Caco-2 (cell line): ENCODE results near the gene ZFAND6. TPM values are rescaled to one million over a fixed set of nuclear protein-coding genes. Genes with fewer than 3 reads are reported as not detected.
A peak's percentile ranks its signal among the peaks of the same experiment; 100 is the strongest.

ENCODE experiments used
- BruUV-seq: library from RNA; stranded (reverse); fragments of 400-500 nt; replicated peaks from 2 replicates; lab custom pipeline; 2021; lab: Mats Ljungman, UMichigan
- CTCF ChIA-PET: fragments of 300-600 bp; sonication (Branson Sonifier 250); formaldehyde crosslinking; loops from one replicate; lab custom pipeline; 2022; ENCODE audit warnings: antibody characterized with exemption; lab: Charles Lee
- POLR2A ChIA-PET: fragments of 300-600 bp; sonication (Branson Sonifier 250); formaldehyde crosslinking; loops from one replicate; lab custom pipeline; 2022; ENCODE audit warnings: antibody characterized with exemption; lab: Charles Lee
- DNase-seq, 2 experiments: peaks; one replicate each; pipeline versions ENCODE4 v3.0.0 to v3.0.0-alpha.2; 2020 to 2022
- H3K27me3 ChIP-seq: replicated peaks from 2 replicates; pipeline ENCODE4 v1.6.0; 2011; ENCODE audit warnings: low read length; ENCODE audit not compliant: control insufficient read depth, insufficient read depth
- H3K36me3 ChIP-seq: 2 replicates; pipeline ENCODE4 v1.5.1; 2011; ENCODE audit warnings: low read length; ENCODE audit not compliant: control insufficient read depth, insufficient read depth
- H3K4me1 ChIP-seq: fragments of 250-450 bp; sonication (Bioruptor Pico); 2 replicates; pipeline ENCODE4 v1.5.1; 2020; ENCODE audit warnings: mild to moderate bottlenecking
- H3K4me3 ChIP-seq: 2 replicates; pipeline ENCODE4 v1.5.1; 2011; ENCODE audit warnings: low read depth, mild to moderate bottlenecking, control low read depth, low read length
- H3K9me3 ChIP-seq: fragments of 250-450 bp; sonication (Bioruptor Pico); 2 replicates; pipeline ENCODE4 v1.5.1; 2020; ENCODE audit warnings: mild to moderate bottlenecking, moderate library complexity
- H3K27ac Mint-ChIP-seq: one replicate; pipeline ENCODE4 v1.8.0; 2022; ENCODE audit warnings: mixed read lengths; ENCODE audit not compliant: unreplicated experiment
- H3K27me3 Mint-ChIP-seq: one replicate; pipeline ENCODE4 v1.8.0; 2022; ENCODE audit warnings: mixed read lengths; ENCODE audit not compliant: insufficient read depth, unreplicated experiment
- H3K36me3 Mint-ChIP-seq: one replicate; pipeline ENCODE4 v1.8.0; 2022; ENCODE audit warnings: mild to moderate bottlenecking, mixed read lengths; ENCODE audit not compliant: insufficient read depth, unreplicated experiment
- H3K4me1 Mint-ChIP-seq: one replicate; pipeline ENCODE4 v1.8.0; 2022; ENCODE audit warnings: low read depth, mixed read lengths; ENCODE audit not compliant: unreplicated experiment
- H3K4me3 Mint-ChIP-seq: one replicate; pipeline ENCODE4 v1.8.0; 2022; ENCODE audit warnings: mild to moderate bottlenecking, moderate library complexity, mixed read lengths; ENCODE audit not compliant: unreplicated experiment
- H3K9me3 Mint-ChIP-seq: one replicate; pipeline ENCODE4 v1.8.0; 2022; ENCODE audit warnings: mixed read lengths; ENCODE audit not compliant: unreplicated experiment
- intact Hi-C: fragments of 100-400 bp; cut with micrococcal nuclease; formaldehyde crosslinking; loops from one replicate; pipeline ENCODE4 v1.10.0; 2022; ENCODE audit not compliant: unreplicated experiment
- total RNA-seq: library from RNA; stranded (reverse); gene quantifications from 2 replicates; pipeline ENCODE4 v1.2.3, GENCODE V29; 2022
- TF ChIP-seq, protein P1 (sequence below), 2 experiments: fragments of 200-600 bp in 1 of 2; IDR thresholded peaks; 1 replicate in 1 of 2; 2 replicates in 1 of 2; pipeline versions ENCODE4 v1.5.1 to v1.8.0; 2011 to 2022; ENCODE audit warnings: antibody characterized with exemption in 1 of 2, control low read depth in 1 of 2, inconsistent platforms in 1 of 2, low read depth in 1 of 2, low read length in 1 of 2, mild to moderate bottlenecking in 1 of 2, moderate library complexity in 1 of 2; ENCODE audit not compliant: insufficient read depth in 1 of 2, severe bottlenecking in 1 of 2, unreplicated experiment in 1 of 2

The ZFAND6 gene
- total RNA-seq, 1 experiment from 2014 or later: 40.5 TPM

DNA sequence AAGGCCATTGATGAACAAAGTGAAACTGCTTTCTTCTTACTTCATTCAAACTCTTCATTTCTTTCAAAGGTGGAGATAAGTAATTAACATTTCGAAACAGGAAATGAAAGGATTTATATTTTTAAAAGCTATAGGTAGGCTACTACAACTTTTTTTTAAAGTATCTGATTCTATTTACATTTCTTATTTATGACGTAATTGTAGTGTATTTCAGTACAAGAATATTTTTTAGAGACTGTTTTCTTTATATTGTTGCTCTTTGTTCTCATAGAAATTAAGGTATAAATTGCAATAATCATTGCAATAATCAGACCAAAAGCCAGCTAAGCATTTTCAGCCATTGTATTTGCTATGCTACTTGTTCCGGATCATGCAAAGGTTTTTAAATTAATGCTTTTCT lies 13.7 kb downstream of the ZFAND6 start:
- Mint-ChIP-seq H3K9me3 (no peaks in the 10 kb centered on the region), H3K27me3 (no peaks in the 10 kb centered on the region), H3K4me1 (peaks cover 20% of the 10 kb centered on the region), H3K4me3 (peak overlapping the region; percentile 24), H3K27ac (no peak overlapping the region), H3K36me3 (no peaks in the 10 kb centered on the region)
- TF ChIP-seq, protein P1, sequence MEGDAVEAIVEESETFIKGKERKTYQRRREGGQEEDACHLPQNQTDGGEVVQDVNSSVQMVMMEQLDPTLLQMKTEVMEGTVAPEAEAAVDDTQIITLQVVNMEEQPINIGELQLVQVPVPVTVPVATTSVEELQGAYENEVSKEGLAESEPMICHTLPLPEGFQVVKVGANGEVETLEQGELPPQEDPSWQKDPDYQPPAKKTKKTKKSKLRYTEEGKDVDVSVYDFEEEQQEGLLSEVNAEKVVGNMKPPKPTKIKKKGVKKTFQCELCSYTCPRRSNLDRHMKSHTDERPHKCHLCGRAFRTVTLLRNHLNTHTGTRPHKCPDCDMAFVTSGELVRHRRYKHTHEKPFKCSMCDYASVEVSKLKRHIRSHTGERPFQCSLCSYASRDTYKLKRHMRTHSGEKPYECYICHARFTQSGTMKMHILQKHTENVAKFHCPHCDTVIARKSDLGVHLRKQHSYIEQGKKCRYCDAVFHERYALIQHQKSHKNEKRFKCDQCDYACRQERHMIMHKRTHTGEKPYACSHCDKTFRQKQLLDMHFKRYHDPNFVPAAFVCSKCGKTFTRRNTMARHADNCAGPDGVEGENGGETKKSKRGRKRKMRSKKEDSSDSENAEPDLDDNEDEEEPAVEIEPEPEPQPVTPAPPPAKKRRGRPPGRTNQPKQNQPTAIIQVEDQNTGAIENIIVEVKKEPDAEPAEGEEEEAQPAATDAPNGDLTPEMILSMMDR (IDR thresholded peaks at IDR 0.05; ENCODE audit: insufficient read depth in 1 of 2, low read depth in 1 of 2, low read length in 1 of 2, severe bottlenecking in 1 of 2, unreplicated experiment in 1 of 2): no peak
- BruUV-seq: no TSS peak
- Histone ChIP-seq H3K36me3 (no peaks in the 10 kb centered on the region), H3K4me1 (no peaks in the 10 kb centered on the region; the same call in 1 of the 2 replicates), H3K4me3 (no peak overlapping the region; the same call in 1 of the 2 replicates), H3K27me3 (no peaks in the 10 kb centered on the region), H3K9me3 (no peaks in the 10 kb centered on the region)
- CTCF ChIA-PET: no interaction called here
- no peak for DNase-seq
- intact Hi-C loops: no loop called here
- POLR2A ChIA-PET: interaction anchor here (0.6 to 1.8 kb wide), 2 partner anchors 14 to 92 kb away, joined by 6 to 14 read pairs; partner anchors contain the start of gene ZFAND6

- Histone ChIP-seq H3K27me3 (no peaks in the 10 kb centered on the region), H3K4me3 (no peak overlapping the region), H3K9me3 (no peaks in the 10 kb centered on the region), H3K4me1 (no peaks in the 10 kb centered on the region; the same call in 1 of the 2 replicates), H3K36me3 (no peaks in the 10 kb centered on the region)
- POLR2A ChIA-PET: no interaction called here
- TF ChIP-seq, protein P1 (IDR thresholded peaks at IDR 0.05; ENCODE audit: insufficient read depth in 1 of 2, low read depth in 1 of 2, low read length in 1 of 2, severe bottlenecking in 1 of 2, unreplicated experiment in 1 of 2): no peak
- intact Hi-C loops: no loop called here
- no peaks in the 10 kb centered on the region for H3K9me3 Mint-ChIP-seq
- no peak overlapping the region for H3K27ac Mint-ChIP-seq
- no peaks in the 10 kb centered on the region for H3K27me3 Mint-ChIP-seq
- no peak overlapping the region for H3K4me3 Mint-ChIP-seq
- H3K4me1 Mint-ChIP-seq: peaks cover 15% of the 10 kb centered on the region
- DNase-seq: no peak
- no peaks in the 10 kb centered on the region for H3K36me3 Mint-ChIP-seq
- CTCF ChIA-PET: interaction anchor here (0.6 kb wide), 1 partner anchor 16 kb away, joined by 3 read pairs; no protein-coding TSS in a partner anchor
- no TSS peak for BruUV-seq
These were observed 17.1 kb downstream of the ZFAND6 start for GRCh38 chr15:80076321-80077318.

DNA sequence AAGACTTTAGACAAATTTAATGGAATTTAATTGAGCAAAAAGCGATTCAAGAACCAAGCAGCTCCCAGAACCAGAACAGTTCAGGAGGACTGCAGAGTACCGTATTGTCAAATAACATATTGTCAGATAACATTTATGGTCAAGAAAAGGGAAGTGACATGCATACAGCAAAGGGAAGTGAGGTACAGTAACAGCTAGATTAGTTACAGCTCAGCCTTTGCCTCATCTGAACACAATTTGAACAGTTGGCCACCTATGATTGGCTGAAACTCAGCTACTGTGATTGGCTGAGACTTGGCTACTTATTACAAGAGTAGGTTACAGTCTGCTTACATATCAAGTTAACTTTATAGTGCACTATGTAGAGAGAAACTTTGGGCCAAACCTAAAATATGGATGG lies 21.9 kb downstream of the ZFAND6 start:
- Histone ChIP-seq H3K36me3 (no peaks in the 10 kb centered on the region), H3K4me1 (no peaks in the 10 kb centered on the region; the same call in 1 of the 2 replicates), H3K9me3 (no peaks in the 10 kb centered on the region), H3K27me3 (no peaks in the 10 kb centered on the region), H3K4me3 (no peak overlapping the region)
- no TSS peak for BruUV-seq
- no peak overlapping the region for H3K4me3 Mint-ChIP-seq
- H3K36me3 Mint-ChIP-seq: no peaks in the 10 kb centered on the region
- H3K9me3 Mint-ChIP-seq: no peaks in the 10 kb centered on the region
- ChIA-PET CTCF (no interaction called here), POLR2A (no interaction called here)
- intact Hi-C loops: no loop called here
- H3K27ac Mint-ChIP-seq: no peak overlapping the region
- no peaks in the 10 kb centered on the region for H3K27me3 Mint-ChIP-seq
- peaks cover 17% of the 10 kb centered on the region for H3K4me1 Mint-ChIP-seq
- DNase-seq: no peak
- TF ChIP-seq, protein P1 (IDR thresholded peaks at IDR 0.05; ENCODE audit: insufficient read depth in 1 of 2, low read depth in 1 of 2, low read length in 1 of 2, severe bottlenecking in 1 of 2, unreplicated experiment in 1 of 2): no peak
